Panc1 (cell line): ENCODE results near the gene PDZD2. TPM values are rescaled to one million over a fixed set of nuclear protein-coding genes. Genes with fewer than 3 reads are reported as not detected.

Experiments used
- ATAC-seq: fragments of 200-7000 bp; cut with Tn5 transposase; 2 replicates; pipeline ENCODE4 v1.9.1; 2020; ENCODE audit warnings: mild to moderate bottlenecking, moderate library complexity
- BruUV-seq: library from RNA; stranded (reverse); fragments of 400-500 nt; replicated peaks from 2 replicates; lab custom pipeline; 2021; lab: Mats Ljungman, UMichigan
- CTCF ChIA-PET: fragments of 300-600 bp; sonication (Branson Sonifier 250); formaldehyde crosslinking; loops from one replicate; lab custom pipeline; 2022; ENCODE audit warnings: antibody characterized with exemption; lab: Charles Lee
- POLR2A ChIA-PET: fragments of 300-600 bp; sonication (Branson Sonifier 250); formaldehyde crosslinking; loops from one replicate; lab custom pipeline; 2022; ENCODE audit warnings: antibody characterized with exemption; lab: Charles Lee
- DNase-seq: peaks from one replicate; pipeline ENCODE4 v3.0.0-alpha.2; 2010; ENCODE audit warnings: low read depth, low spot score
- H3K27ac ChIP-seq: 2 replicates; pipeline ENCODE4 v1.5.1; 2011; ENCODE audit warnings: mild to moderate bottlenecking, low read length, inconsistent platforms
- H3K27me3 ChIP-seq: fragments of 200-500 bp; sonication (Bioruptor generic); 2 replicates; pipeline ENCODE4 v1.6.0; 2014; ENCODE audit warnings: low read length, inconsistent platforms; ENCODE audit not compliant: control insufficient read depth, insufficient read depth
- H3K36me3 ChIP-seq: fragments of 200-500 bp; sonication (Bioruptor generic); 2 replicates; pipeline ENCODE4 v1.5.1; 2014; ENCODE audit warnings: inconsistent platforms, mild to moderate bottlenecking, low read length, moderate library complexity; ENCODE audit not compliant: control insufficient read depth, insufficient read depth
- H3K4me1 ChIP-seq: 2 replicates; pipeline ENCODE4 v1.5.1; 2011; ENCODE audit warnings: inconsistent platforms, mild to moderate bottlenecking, low read length, moderate library complexity; ENCODE audit not compliant: control insufficient read depth, insufficient read depth
- H3K4me3 ChIP-seq, 2 experiments: 2 replicates each; pipeline ENCODE4 v1.5.1; 2011 to 2012; ENCODE audit warnings: low read depth in 2 of 2, low read length in 2 of 2, mild to moderate bottlenecking in 2 of 2, inconsistent platforms in 1 of 2, moderate library complexity in 1 of 2
- H3K9me3 ChIP-seq: fragments of 200-500 bp; sonication (Bioruptor generic); 2 replicates; pipeline ENCODE4 v1.5.1; 2014; ENCODE audit warnings: low read depth, mild to moderate bottlenecking, inconsistent platforms, low read length, moderate library complexity; ENCODE audit not compliant: control insufficient read depth, insufficient read depth
- POLR2AphosphoS5 ChIP-seq: IDR thresholded peaks from 2 replicates; pipeline ENCODE4 v1.6.1; 2012; ENCODE audit warnings: mild to moderate bottlenecking, low read depth, low read length, moderate library complexity
- SIN3A ChIP-seq: IDR thresholded peaks from 2 replicates; pipeline ENCODE4 v1.6.1; 2012; ENCODE audit warnings: low read depth, mild to moderate bottlenecking, low read length, moderate library complexity, borderline replicate concordance; ENCODE audit not compliant: insufficient read depth
- TCF7L2 ChIP-seq: IDR thresholded peaks from 2 replicates; pipeline ENCODE4 v1.6.1; 2011; ENCODE audit warnings: mild to moderate bottlenecking, low read depth, low read length, inconsistent platforms
- in situ Hi-C: cut with HindIII; loops from 2 replicates; pipeline ENCODE4 v1.10.0; 2016; ENCODE audit warnings: low sequenced_read_pairs, low pct_unique_long_range_greater_than_20kb
- intact Hi-C: fragments of 100-400 bp; cut with micrococcal nuclease; formaldehyde crosslinking; loops from one replicate; pipeline ENCODE4 v1.10.0; 2022; ENCODE audit not compliant: unreplicated experiment
- total RNA-seq: library from RNA; stranded (reverse); gene quantifications from one replicate; pipeline ENCODE4 v1.2.1, GENCODE V29; 2021; ENCODE audit not compliant: unreplicated experiment
- TF ChIP-seq, protein P1 (sequence below), 2 experiments: IDR thresholded peaks; 2 replicates each; pipeline ENCODE4 v1.6.1; 2011 to 2012; ENCODE audit warnings: low read depth in 2 of 2, control low read depth in 1 of 2, low read length in 1 of 2, mild to moderate bottlenecking in 1 of 2, moderate library complexity in 1 of 2; ENCODE audit not compliant: insufficient read depth in 1 of 2
- TF ChIP-seq, protein P2 (sequence below): fragments of 450-650 bp; IDR thresholded peaks from 2 replicates; pipeline ENCODE4 v1.5.1; 2017; ENCODE audit warnings: mild to moderate bottlenecking

The PDZD2 gene
- total RNA-seq, 1 experiment from 2014 or later: 0.10 TPM

DNA sequence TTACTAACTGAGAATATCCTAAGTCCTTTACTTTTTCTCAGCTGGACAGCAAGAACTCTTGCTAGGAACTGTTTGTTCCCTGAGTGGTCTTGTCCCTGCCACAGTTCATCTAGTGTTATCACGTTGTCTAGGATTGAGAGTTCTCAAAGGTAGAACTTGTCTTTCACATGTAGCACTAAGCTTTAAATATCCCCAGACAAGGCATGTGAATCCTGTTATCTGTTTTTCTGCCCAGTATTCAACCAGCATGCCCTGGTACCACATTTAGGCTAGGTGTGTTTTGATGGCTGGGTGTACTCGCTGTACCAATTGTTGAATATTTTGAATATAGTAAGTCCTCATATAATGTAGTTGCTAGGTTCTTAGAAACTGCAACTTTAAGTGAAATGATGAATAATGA is 27.9 kb upstream of the PDZD2 start:
- no peak overlapping the region for H3K4me3 ChIP-seq
- CTCF ChIA-PET: no interaction called here
- no peak overlapping the region for H3K27ac ChIP-seq
- POLR2A ChIA-PET: no interaction called here
- no peak for DNase-seq
- intact Hi-C loops (no loop called here), in situ Hi-C loops (no loop called here)
- no peak for ATAC-seq
- H3K27me3 ChIP-seq: peaks cover 8% of the 10 kb centered on the region
- no TSS peak for BruUV-seq
- H3K36me3 ChIP-seq: no peaks in the 10 kb centered on the region
- H3K9me3 ChIP-seq: no peaks in the 10 kb centered on the region
- H3K4me1 ChIP-seq: no peaks in the 10 kb centered on the region
- TF ChIP-seq POLR2AphosphoS5 (no peak), SIN3A (no peak), TCF7L2 (no peak)
- TF ChIP-seq, protein P1, sequence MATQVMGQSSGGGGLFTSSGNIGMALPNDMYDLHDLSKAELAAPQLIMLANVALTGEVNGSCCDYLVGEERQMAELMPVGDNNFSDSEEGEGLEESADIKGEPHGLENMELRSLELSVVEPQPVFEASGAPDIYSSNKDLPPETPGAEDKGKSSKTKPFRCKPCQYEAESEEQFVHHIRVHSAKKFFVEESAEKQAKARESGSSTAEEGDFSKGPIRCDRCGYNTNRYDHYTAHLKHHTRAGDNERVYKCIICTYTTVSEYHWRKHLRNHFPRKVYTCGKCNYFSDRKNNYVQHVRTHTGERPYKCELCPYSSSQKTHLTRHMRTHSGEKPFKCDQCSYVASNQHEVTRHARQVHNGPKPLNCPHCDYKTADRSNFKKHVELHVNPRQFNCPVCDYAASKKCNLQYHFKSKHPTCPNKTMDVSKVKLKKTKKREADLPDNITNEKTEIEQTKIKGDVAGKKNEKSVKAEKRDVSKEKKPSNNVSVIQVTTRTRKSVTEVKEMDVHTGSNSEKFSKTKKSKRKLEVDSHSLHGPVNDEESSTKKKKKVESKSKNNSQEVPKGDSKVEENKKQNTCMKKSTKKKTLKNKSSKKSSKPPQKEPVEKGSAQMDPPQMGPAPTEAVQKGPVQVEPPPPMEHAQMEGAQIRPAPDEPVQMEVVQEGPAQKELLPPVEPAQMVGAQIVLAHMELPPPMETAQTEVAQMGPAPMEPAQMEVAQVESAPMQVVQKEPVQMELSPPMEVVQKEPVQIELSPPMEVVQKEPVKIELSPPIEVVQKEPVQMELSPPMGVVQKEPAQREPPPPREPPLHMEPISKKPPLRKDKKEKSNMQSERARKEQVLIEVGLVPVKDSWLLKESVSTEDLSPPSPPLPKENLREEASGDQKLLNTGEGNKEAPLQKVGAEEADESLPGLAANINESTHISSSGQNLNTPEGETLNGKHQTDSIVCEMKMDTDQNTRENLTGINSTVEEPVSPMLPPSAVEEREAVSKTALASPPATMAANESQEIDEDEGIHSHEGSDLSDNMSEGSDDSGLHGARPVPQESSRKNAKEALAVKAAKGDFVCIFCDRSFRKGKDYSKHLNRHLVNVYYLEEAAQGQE (IDR thresholded peaks at IDR 0.05; ENCODE audit: insufficient read depth in 1 of 2, low read depth in 2 of 2, low read length in 1 of 2): no peak
- TF ChIP-seq, protein P2, sequence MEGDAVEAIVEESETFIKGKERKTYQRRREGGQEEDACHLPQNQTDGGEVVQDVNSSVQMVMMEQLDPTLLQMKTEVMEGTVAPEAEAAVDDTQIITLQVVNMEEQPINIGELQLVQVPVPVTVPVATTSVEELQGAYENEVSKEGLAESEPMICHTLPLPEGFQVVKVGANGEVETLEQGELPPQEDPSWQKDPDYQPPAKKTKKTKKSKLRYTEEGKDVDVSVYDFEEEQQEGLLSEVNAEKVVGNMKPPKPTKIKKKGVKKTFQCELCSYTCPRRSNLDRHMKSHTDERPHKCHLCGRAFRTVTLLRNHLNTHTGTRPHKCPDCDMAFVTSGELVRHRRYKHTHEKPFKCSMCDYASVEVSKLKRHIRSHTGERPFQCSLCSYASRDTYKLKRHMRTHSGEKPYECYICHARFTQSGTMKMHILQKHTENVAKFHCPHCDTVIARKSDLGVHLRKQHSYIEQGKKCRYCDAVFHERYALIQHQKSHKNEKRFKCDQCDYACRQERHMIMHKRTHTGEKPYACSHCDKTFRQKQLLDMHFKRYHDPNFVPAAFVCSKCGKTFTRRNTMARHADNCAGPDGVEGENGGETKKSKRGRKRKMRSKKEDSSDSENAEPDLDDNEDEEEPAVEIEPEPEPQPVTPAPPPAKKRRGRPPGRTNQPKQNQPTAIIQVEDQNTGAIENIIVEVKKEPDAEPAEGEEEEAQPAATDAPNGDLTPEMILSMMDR: no peak

DNA sequence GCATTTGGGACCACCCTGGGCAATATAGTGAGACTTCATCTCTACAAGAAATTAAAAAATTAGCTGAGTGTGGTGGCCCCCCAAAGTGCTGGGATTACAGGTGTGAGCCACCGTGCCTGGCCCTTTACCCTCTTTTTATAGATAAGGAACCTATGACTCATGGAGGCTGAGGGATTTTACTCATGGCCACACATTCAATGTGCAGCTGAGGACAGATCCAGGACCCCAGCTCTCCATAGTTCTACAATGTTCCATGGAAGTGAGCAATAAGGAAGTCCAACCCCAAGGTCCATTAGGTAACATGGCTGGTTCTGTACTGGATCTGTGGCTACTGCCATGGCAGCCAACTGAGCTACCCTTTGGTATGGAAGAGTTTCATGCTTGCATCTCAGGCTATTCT is 25.3 kb upstream of the PDZD2 start:
- CTCF ChIA-PET: no interaction called here
- TF ChIP-seq POLR2AphosphoS5 (no peak), SIN3A (no peak), TCF7L2 (no peak)
- TF ChIP-seq, protein P2: no peak
- TF ChIP-seq, protein P1 (IDR thresholded peaks at IDR 0.05; ENCODE audit: insufficient read depth in 1 of 2, low read depth in 2 of 2, low read length in 1 of 2): no peak
- H3K4me3 ChIP-seq: no peak overlapping the region
- DNase-seq (no peak), ATAC-seq (no peak)
- intact Hi-C loops: no loop called here
- H3K4me1 ChIP-seq: no peaks in the 10 kb centered on the region; the same call in 1 of the 2 replicates
- H3K9me3 ChIP-seq: no peaks in the 10 kb centered on the region
- POLR2A ChIA-PET: interaction anchor here (0.5 kb wide), 1 partner anchor 267 kb away, joined by 14 read pairs; no protein-coding TSS in a partner anchor
- no peak overlapping the region for H3K27ac ChIP-seq
- no peaks in the 10 kb centered on the region; the same call in none of the 2 replicates for H3K27me3 ChIP-seq
- H3K36me3 ChIP-seq: no peaks in the 10 kb centered on the region
- in situ Hi-C loops: no loop called here
- BruUV-seq: no TSS peak
